IMR-90 (cell line): ENCODE measurements around the gene DACH1.

Experiments used
- FOS ChIP-seq: fragments of 150-350 bp; IDR thresholded peaks from 2 replicates; pipeline ENCODE4 v1.6.1; 2016; ENCODE audit warnings: low read depth, low read length
- MAFK ChIP-seq: IDR thresholded peaks from 2 replicates; pipeline ENCODE4 v1.6.1; 2012; ENCODE audit warnings: low read depth, low read length, improper control_type of control experiment
- POLR2A ChIP-seq: IDR thresholded peaks from 2 replicates; pipeline ENCODE4 v1.6.1; 2012; ENCODE audit warnings: mild to moderate bottlenecking, low read depth, low read length
- RAD21 ChIP-seq: IDR thresholded peaks from 2 replicates; pipeline ENCODE4 v1.6.1; 2012; ENCODE audit warnings: low read length, improper control_type of control experiment
- RCOR1 ChIP-seq: IDR thresholded peaks from 2 replicates; pipeline ENCODE4 v1.6.1; 2012; ENCODE audit warnings: mild to moderate bottlenecking, low read length, improper control_type of control experiment; ENCODE audit not compliant: insufficient replicate concordance
- TF ChIP-seq, protein P1 (sequence below): conservative IDR thresholded peaks from 2 replicates; pipeline ENCODE4 v1.5.1; 2012; ENCODE audit warnings: mild to moderate bottlenecking, low read depth, low read length, improper control_type of control experiment

GRCh38 chr13:71619096-71619495, 247.9 kb downstream of the DACH1 start:
- TF ChIP-seq FOS (no peak), RAD21 (no peak), MAFK (no peak), RCOR1 (no peak), POLR2A (no peak)
- TF ChIP-seq, protein P1, sequence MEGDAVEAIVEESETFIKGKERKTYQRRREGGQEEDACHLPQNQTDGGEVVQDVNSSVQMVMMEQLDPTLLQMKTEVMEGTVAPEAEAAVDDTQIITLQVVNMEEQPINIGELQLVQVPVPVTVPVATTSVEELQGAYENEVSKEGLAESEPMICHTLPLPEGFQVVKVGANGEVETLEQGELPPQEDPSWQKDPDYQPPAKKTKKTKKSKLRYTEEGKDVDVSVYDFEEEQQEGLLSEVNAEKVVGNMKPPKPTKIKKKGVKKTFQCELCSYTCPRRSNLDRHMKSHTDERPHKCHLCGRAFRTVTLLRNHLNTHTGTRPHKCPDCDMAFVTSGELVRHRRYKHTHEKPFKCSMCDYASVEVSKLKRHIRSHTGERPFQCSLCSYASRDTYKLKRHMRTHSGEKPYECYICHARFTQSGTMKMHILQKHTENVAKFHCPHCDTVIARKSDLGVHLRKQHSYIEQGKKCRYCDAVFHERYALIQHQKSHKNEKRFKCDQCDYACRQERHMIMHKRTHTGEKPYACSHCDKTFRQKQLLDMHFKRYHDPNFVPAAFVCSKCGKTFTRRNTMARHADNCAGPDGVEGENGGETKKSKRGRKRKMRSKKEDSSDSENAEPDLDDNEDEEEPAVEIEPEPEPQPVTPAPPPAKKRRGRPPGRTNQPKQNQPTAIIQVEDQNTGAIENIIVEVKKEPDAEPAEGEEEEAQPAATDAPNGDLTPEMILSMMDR: no peak
